Kidney epithelial cell (primary cell): ENCODE measurements around the gene PLD3. TPM values are rescaled to one million over a fixed set of nuclear protein-coding genes. Genes with fewer than 3 reads are reported as not detected.
A peak's percentile ranks its signal among the peaks of the same experiment; 100 is the strongest.

Experiments used
- DNase-seq: peaks from one replicate; pipeline ENCODE4 v3.0.0-alpha.2; 2010; ENCODE audit warnings: low read depth
- H3K27me3 ChIP-seq: 2 replicates; pipeline ENCODE4 v1.6.0; 2011; ENCODE audit warnings: low read length; ENCODE audit not compliant: control insufficient read depth, insufficient read depth
- H3K36me3 ChIP-seq: 2 replicates; pipeline ENCODE4 v1.5.1; 2011; ENCODE audit warnings: low read length; ENCODE audit not compliant: control insufficient read depth, insufficient read depth
- H3K4me3 ChIP-seq: 2 replicates; pipeline ENCODE4 v1.5.1; 2011; ENCODE audit warnings: low read depth, mild to moderate bottlenecking, control low read depth, low read length
- total RNA-seq: library from RNA; depleted of rRNA; stranded (reverse); fragments of >200 nt; gene quantifications from 2 replicates; pipeline ENCODE4 v1.2.3, GENCODE V29; 2015
- TF ChIP-seq, protein P1 (sequence below): IDR thresholded peaks from 2 replicates; pipeline ENCODE4 v1.5.1; 2011; ENCODE audit warnings: mild to moderate bottlenecking, moderate library complexity, low read length, control low read depth, inconsistent platforms; ENCODE audit not compliant: insufficient read depth, poor library complexity, severe bottlenecking

The PLD3 gene
- total RNA-seq, 1 donor from 2014 or later: 350 TPM

DNA sequence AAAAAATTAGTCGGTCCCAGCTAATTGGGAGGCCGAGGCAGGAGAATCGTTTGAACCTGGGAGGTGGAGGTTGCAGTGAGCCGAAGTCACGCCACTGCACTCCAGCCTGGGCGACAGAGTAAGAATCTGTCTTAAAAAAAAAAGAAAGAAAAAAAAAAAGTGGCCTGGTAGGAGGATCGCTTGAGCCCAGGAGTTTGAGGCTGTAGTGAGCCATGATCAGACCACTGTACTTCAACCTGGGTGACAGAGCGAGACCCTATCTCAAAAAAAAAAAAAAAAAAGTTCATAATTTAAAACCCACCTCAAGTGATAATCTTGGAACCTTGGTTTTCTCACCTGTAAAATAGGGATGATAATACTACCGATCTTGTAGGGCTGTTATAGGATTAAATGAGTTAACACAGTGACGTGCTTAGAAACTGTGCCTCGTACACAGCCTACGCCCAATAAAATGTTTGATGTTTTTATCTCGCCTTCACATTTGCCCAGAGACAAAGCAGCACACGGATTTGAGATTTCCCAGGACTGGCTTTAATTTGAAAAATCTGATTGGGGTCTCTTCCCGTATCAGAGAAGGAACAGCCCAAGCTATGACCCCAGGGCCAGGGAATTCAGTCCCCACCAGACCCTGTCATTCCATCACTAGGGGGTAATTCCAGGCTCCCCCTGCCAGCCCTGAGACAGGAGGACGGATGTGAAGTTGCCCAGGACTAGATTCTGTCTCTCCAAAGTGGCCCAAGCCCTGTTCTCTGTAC, 73.7 kb downstream of the PLD3 start:
- TF ChIP-seq, protein P1, sequence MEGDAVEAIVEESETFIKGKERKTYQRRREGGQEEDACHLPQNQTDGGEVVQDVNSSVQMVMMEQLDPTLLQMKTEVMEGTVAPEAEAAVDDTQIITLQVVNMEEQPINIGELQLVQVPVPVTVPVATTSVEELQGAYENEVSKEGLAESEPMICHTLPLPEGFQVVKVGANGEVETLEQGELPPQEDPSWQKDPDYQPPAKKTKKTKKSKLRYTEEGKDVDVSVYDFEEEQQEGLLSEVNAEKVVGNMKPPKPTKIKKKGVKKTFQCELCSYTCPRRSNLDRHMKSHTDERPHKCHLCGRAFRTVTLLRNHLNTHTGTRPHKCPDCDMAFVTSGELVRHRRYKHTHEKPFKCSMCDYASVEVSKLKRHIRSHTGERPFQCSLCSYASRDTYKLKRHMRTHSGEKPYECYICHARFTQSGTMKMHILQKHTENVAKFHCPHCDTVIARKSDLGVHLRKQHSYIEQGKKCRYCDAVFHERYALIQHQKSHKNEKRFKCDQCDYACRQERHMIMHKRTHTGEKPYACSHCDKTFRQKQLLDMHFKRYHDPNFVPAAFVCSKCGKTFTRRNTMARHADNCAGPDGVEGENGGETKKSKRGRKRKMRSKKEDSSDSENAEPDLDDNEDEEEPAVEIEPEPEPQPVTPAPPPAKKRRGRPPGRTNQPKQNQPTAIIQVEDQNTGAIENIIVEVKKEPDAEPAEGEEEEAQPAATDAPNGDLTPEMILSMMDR: no peak
- Histone ChIP-seq H3K4me3 (no peak overlapping the region), H3K36me3 (no peaks in the 10 kb centered on the region), H3K27me3 (no peaks in the 10 kb centered on the region)
- no peak for DNase-seq

DNA sequence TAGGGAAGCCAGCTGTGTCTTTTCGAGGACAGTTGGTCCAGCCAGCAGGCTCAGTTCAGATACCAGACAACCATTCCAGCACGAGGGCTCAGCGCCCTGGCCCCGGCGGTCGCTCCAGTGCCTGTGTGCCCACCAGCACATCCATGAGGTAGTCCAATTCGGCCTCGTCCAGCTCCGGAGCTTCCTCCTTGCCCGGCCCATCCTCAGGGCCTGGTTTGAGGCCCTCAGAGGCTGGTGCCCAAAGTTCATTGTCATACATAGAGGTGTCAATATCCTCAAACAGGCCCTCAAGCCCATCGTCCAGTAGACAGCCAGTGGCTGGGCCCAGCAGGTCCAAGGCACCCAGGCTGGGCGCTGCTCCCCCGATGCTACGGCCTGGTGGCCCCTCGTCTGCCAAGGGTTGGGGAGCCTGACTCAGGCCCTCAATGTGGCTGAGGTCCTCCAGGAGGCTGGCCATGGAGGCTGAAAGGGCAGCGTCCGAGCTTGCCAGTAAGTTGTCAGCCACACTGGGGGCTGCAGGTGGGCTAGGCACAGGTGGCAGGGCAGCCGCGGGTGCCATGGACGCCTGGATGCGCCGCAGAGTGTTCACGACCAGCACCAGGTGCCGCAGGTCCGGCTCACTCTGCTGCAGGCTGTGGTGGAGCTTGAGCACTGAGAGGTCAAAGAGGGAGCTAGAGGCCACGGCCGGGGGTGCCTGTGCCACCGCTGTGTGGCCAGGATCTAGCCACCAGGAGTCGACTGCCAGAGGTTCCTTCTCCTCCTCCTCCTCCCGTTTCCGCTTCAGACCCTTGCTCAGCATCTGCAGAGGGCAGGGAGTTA, 74.5 kb downstream of the PLD3 start:
- DNase-seq: no peak
- no peak overlapping the region for H3K4me3 ChIP-seq
- H3K27me3 ChIP-seq: no peaks in the 10 kb centered on the region
- TF ChIP-seq, protein P1: no peak
- no peaks in the 10 kb centered on the region for H3K36me3 ChIP-seq

GRCh38 chr19:40423938-40424337, 75.4 kb downstream of the PLD3 start:
- no peaks in the 10 kb centered on the region for H3K27me3 ChIP-seq
- H3K4me3 ChIP-seq: peak overlapping the region; percentile 74
- no peaks in the 10 kb centered on the region for H3K36me3 ChIP-seq
- no peak for DNase-seq
- TF ChIP-seq, protein P1: no peak

- TF ChIP-seq, protein P1: no peak
- no peaks in the 10 kb centered on the region for H3K27me3 ChIP-seq
- no peak for DNase-seq
- no peaks in the 10 kb centered on the region for H3K36me3 ChIP-seq
- peak overlapping the region; percentile 74 for H3K4me3 ChIP-seq
Measured at GRCh38 chr19:40424637-40425449, 76.3 kb downstream of the PLD3 start.

DNA sequence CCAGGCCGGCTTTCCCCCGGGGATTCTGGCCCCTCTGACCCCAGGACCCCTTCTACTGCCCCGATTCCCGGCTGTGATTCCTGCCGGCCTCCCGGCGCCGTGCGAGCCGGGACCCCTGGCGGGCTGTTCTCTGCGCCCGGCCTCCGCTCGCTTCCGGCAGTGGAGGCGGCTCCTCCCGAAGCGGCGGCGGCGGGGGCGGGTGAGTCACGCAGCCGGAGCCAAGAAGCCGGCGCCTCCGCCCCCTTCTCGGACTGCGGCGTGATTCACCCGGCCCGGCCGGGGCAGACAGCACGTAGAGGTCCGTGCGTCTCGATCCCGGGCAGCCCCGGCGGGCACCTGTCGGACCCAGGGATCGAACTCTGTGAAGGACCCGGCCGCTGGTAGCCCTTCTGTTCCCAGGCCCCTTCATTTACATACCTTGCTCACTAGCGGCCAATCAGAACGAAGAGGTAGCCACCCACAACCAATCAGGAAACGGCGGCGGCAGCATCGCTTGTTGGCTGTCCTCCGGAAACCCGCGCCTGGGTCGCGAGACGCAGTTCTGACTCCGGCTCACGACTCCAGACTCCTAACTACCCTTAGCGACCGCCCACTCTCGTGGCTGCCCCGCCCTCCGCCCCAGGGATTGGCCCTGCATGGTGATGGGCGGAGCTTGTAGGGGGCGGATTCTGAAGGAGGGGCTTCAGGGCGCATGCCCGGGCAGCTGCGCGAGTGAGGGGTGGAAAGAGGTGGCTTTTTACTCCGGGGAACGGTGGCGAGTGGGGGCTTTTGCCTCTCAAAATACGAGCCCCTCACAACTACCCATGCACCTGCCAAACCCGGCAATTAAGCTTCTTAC, 77.2 kb downstream of the PLD3 start, which contains the start of gene SERTAD1:
SERTAD1 (minus strand) TSS at position 543 of the 838 bp plus-strand sequence. CDS start 2,446 bp downstream, outside the sequence.
- no peaks in the 10 kb centered on the region for H3K36me3 ChIP-seq
- H3K4me3 ChIP-seq: peak within 1 kb of the TSS; percentile 74
- TF ChIP-seq, protein P1: peak; percentile 79
- no peaks in the 10 kb centered on the region for H3K27me3 ChIP-seq
- DNase-seq: peak; percentile 94
